NCI-H82 (cell line): ENCODE results near the gene OAT.
"Not testable (repeated sequence)": the region's sequence is repeated elsewhere in the genome, so short reads cannot be mapped to it uniquely, and the experiment has no call there.

Experiments used
- DNase-seq: peaks from one replicate; lab custom pipeline; 2025; lab: John Stamatoyannopoulos, UW

Gene OAT

DNA sequence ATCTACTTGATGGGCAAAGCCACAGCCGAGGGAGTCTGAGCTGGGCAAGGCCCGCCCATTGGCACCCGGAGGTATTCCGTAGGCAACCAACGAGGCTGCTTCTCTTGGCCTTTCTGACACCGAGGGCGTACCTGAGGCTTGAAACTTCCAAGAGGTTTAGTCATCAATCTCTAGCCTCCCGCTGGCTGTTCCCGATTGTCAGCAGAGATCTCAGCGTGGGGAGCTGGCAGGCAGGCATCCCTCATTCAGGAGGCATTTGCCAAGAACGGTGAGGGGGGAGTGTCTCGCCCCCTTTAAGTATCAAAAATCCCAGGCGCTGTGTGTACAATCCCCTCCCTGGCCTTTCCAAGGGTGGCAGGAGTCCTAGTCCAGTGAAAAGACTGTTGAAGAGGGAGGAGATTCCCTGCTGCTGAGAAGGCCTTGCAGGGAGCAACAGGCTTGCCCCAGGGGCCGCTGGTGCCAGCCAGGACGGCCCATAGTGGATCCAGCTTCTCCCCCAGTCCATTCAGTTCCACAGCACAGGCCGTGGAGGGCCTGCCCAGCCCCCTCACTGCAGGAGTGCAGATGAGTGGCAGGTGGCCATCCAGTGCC is 39.7 kb downstream of the OAT start:
- no peak for DNase-seq

DNA sequence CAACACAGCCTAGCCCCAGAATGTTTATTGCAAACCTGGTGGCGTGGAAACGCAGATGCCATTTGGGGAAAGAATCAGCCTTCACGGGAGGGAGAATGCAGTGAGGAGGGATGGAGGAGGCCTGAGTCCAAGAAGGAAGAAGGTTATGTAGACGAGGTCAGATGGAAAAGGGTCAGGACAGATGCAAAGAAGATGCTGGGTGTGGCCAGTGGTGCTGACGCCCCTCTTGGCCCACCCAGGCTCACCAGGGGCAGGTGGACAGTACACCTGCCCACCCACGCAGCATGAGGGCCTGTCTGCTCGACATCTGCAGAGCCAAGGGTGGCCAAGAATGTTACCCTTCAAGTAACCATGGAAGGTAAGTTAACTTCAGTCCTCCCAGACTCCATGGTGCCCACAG is 40.5 kb downstream of the OAT start:
- DNase-seq, result no peak

DNA sequence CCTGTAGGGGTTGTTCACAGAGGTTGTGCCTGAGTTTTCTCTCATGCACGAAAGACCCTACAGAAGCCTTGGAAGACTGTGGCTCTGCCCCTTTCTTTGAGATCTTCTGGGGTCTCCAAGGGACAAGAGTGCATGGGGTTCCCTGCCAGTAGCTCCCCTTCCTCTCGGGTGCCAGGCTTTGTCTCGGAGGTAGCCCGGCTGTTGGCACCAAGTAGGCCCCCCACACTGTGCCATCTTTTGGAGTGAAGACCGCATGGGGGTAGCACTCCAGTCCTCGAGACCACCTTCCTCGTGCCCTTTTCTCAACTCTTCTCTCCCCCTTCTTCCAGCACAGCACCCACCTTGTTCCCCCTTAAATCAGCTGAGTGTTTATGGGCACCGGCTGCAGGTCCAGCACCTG is 41.6 kb downstream of the OAT start:
- DNase-seq, result no peak

DNA sequence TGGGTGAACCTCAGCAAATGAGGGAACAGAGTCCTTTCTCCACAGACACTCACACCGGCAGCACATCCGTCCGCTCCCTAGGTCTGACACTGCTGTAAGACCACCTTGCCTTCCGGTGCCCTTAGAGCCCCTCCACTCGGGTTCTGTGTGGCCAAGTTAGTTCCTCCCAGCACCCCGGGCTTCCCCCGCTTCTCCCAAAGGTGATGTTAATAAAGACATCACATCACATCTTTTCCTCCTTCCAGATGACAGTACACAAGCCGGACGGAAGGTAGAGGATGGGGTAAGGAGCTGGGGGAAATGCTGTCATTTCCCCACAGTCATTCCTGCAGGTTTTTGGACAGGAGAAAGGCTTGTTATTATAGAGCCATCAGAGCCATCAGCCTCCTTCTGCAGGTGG is 42.3 kb downstream of the OAT start:
- no peak for DNase-seq

DNA sequence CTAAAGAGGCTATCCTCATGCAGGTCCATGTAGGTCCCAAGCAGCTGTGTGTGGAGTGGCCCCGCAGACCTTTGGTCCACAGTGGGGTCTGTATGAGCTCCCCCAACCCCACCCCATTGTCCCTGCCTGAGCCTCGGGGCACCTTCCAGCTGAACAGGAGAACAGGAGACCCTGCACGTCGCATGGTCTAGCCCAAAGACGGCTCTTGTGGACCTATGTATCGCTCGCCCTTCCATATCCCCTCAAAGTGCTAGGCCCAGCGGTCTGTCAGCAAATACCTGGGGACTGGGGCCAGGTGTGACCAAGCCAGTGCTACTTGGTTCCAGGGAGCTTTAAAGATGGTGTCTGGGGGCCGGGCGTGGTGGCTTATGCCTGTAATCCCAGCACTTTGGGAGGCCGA is 43.0 kb downstream of the OAT start:
- no peak for DNase-seq

DNA sequence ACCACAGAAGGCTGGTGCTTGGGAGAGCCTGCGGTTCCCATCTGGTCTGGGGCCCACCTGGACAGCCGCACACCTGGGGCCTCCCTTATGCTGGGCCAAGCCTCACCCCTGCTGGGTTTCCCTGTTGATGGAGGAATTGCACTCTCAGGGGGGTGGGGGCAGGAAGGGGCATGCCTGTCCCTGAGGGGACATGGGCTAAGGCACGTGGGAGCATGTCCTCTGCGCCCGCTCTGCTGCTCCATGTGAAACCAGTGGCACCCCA is 43.4 kb downstream of the OAT start:
- DNase-seq, result no peak

DNA sequence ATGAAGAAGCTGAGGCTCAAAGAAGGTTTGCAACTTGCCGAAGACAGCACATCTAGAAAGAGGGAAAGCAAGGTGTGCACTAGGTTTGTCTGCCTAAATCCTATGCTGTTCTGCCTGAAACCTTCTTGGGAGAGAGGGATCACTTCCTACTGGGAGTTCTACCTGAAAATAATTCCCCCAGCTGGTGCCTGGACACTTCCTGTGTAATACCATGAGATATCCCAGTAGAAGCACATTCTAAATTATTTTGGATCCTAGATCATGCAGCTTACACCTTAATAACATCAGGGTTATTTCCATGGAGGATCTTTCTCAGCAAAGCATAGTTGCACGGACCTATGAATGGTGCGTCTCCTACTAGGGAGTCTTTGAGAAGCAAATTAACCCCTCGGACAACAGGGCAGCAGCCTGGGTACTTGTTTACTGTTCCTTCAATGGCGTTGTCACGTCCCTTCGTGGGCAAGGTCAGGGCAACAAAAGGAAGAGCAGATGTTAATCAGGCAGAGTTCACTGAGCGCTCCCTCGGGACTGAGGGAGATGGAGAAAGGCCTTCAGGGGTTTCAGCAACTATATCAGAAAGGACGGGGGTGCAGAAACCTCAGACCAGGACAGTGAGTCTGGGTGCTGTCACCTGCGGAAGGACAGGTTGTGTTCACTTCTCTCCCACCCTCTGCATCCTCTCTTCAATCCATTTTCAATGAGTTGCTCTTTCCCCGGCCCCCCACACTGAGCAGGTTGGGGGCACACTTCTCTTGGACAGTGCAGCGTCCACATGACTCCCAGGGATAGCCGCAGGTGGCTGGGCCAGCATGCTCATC is 44.0 kb downstream of the OAT start:
- no peak for DNase-seq

DNA sequence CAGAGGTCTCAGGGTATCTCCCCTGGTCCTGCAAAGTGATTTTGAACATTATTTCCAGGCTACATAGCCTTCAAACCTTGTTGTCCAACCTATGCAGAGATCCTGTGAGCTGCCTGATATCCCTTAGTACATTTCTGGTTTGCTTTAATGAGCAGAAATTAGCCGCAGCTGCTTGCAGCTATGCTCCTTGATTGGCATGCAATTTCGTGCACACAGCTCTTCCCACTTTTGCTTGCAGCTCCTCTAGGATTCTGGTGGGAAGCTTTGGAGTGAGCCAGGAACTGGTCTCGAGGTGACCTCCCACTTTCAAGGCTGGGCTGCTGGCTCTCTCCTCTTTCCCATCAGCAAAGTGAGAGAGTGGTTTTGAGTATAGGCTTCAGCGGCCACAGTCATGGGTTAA is 45.8 kb downstream of the OAT start:
- DNase-seq, result no peak

DNA sequence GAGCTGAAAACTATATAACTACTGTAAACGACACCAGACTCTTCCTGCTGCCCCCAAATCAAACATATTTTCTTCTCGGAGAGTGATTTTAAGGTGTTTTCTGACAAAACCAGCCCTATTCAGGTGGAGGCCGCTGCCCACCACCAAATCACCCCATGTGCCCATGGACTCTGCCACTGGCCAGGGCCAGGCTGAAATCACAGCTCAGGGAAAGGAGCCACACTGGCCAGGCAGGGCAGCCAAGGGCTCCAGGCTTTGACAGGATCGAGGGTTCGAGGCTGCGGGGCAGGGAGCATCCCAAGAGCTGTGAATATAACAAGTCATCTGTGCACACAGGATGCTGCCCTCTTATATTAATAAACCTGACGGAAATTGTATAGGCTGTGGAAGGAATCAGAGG is 48.3 kb downstream of the OAT start:
- no peak for DNase-seq

DNA sequence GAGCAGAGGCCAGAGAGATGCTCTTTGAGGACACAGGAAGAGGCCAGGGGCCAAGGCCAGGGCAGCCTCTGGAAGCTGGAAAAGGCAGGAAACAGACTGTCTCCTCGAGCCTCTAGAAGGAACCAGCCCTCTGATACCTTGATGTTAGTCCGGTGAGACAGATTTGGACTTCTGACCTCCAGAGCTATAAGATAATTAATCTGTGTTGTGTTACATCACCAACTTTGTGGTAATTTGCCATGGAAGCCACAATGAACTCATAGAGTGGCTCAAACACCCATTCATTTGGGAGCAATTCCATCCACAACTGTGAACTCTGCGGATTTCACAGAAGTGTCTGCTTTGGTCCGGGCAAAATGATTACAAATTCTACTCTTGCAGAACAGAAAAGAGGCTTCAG is 48.7 kb downstream of the OAT start:
- no peak for DNase-seq

DNA sequence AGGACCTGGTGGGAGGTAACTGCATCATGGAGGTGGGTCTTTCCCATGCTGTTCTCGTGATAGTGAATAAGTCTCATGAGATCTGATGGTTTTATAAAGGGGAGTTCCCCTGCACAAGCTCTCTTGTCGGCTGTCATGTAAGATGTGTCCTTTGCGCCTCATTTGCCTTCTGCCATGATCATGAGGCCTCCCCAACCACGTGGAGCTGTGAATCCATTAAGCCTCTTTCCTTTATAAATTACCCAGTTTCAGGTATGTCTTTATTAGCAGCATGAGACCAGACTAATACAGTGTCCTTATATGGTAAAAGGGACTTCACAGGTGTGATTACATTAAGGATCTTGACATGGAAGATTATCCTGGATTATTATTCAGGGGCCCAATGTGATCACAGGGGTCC is 49.2 kb downstream of the OAT start:
- DNase-seq, result not testable (repeated sequence)

DNA sequence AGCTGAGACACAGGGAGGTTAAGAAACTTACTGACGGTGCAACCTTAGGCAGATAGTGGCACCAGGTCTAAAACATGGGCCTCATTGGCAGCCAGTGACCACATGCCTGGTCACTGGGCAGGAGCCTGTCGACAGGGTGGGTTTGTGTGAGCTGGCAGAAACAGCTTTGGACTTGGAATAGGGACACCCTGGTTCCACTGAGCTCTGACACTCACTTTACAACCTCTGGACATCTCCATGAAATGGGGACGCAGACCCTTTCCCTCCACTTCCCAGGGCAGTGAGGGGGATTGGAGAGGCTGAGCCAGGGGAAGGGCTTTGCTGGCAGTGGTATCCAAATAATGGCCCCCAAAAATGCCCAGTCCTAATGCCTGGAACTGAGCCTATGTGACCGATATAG is 49.7 kb downstream of the OAT start:
- no peak for DNase-seq

DNA sequence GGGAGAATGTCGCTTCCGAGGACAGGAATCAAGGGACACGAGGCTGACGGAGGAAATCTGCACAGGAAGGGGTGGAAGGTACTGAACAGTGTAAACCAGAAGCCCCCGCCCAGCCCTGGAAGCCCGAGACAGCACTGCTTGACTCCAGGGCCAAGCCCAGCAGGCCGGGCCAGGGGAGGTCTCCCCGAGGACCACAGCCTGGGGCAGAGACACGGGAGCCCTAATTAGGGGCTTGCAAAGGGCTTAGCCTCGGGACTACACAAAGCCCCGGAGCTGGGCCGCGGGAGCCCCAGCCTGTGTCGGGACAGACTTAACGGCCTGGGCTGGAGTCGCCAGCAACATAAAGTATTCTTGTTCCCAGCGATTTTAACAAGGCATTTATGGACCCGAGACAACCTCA is 50.8 kb downstream of the OAT start:
- no peak for DNase-seq

DNA sequence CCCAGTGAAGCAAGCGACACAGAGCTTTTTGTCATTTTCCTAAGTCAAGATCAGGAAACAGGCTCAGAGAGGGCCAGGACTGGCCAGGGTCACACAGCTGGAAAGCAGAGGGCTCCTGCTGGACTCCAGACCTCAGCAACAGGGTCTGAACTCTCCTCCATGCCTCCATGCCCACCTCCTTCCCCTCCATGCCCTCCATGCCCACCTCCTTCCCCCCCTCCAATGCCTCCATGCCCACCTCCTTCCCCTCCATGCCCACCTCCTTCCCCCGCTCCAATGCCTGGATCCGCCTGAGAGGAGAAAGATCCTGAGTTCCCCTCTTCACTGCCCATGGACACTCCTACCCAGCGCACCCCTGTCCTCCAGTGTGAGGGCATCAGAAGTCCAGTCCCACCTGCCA is 51.3 kb downstream of the OAT start:
- DNase-seq, result no peak

DNA sequence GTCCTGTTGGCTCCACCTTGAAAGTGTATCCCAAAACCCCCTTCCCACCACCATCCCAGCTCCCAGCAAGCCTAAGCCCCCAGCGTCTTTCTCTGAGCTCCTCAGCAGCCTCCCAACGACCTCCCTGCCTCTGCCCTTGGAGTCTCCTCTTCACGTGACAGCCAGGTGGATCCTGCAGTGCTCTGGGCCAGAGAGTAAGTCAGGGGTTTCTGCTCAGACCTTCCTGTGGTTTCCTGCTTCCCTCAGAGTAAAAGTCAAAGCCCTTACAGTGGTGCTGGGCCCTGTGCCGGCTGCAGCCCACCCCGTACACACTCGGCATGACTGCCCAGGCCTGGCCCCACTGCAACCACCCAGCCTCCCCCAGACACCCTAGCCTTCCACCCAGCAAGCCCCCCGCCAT is 51.9 kb downstream of the OAT start:
- DNase-seq, result no peak

DNA sequence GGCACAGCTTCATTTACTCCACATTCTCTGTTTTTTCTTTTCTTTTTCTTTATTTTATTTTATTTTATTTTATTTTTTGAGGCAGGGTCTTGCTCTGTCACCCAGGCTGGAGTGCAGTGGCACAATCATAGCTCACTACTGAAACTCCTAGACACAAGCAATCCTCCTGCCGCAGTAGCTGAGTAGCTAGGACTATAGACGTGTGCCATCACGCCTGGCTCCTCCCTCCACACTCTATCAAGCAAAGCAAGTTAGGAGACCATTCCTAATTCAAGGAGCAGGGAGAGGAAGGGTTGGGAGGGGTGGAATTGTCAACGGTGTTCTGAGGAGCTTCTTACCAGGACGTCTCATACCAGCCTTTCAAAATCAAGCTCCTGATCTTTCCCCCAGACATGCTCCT is 52.4 kb downstream of the OAT start:
- DNase-seq, result no peak

DNA sequence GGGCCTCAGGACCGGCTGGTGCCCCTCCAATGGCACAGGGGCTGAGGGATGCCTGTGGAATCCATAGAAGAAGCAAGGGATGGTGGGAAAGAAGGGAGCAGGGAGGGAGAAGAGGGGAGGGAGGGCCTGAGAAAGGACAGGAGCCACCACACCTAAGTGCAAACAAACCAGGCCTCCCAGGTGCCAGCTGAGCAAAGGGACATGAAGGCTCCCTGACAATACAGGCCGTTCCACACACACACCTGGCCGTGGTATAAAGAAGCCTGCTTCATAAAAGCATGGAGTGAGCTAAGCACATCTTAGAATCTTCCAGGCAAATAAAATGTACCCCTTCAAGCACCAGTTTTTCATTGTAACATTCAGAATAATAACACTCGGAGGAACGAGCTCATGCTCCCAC is 54.0 kb downstream of the OAT start:
- no peak for DNase-seq

DNA sequence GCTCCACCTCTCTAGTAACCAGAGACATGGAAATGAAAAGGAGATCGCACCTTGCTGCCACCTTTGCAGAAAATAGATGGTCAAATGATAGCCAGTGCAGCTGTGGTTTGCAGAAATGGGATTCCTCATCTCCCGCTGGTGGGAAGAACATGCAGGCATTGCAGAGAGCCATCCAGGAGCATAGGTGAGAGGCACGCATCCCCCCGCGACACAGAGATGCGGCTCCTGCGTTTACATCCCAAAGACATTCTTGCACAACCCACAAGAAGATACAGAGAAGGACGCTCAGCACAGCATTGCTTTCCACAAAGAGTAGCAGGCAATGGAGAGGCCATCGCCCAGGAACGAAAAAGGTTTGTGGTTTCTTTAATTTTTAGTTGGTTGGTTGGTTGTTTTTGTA is 56.2 kb downstream of the OAT start:
- no peak for DNase-seq

DNA sequence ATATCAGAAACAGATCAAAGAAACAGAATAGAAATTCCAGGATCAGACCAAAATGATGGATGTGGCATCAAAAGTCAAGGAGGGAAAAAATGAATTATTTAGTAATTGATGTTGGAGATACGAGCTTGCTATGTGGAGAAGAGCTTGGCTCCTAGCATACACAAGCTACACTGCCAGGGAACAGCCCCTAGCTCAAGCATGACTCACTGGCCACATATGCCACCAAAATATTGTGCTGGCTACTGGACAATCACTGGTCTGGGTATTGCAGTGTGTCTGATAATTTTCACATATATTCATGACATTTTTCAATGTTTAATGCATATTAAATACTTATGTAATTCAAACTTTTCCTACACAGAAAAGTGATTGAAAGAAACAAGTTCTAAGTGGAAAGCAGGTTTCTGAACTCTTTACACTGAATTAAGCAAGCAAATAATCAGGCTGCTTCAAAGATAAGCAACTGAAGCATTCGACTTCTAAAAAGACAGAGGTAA is 59.3 kb downstream of the OAT start:
- DNase-seq, result no peak

DNA sequence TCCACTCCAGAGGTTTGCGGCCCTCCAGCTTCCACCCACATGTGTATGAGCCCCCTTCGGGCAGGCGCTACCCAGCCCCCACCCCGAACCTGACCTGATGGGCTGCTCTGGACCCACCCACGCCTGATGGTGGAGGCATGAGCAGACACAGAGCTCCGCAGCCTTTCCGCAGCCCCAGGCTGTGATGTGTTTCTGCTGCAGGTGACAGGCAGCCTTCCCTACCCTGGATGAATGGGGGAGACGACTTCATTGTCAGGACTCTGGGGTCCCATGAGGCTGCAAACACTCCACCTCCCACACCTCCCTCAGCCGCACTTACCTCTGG is 61.2 kb downstream of the OAT start:
- no peak for DNase-seq

DNA sequence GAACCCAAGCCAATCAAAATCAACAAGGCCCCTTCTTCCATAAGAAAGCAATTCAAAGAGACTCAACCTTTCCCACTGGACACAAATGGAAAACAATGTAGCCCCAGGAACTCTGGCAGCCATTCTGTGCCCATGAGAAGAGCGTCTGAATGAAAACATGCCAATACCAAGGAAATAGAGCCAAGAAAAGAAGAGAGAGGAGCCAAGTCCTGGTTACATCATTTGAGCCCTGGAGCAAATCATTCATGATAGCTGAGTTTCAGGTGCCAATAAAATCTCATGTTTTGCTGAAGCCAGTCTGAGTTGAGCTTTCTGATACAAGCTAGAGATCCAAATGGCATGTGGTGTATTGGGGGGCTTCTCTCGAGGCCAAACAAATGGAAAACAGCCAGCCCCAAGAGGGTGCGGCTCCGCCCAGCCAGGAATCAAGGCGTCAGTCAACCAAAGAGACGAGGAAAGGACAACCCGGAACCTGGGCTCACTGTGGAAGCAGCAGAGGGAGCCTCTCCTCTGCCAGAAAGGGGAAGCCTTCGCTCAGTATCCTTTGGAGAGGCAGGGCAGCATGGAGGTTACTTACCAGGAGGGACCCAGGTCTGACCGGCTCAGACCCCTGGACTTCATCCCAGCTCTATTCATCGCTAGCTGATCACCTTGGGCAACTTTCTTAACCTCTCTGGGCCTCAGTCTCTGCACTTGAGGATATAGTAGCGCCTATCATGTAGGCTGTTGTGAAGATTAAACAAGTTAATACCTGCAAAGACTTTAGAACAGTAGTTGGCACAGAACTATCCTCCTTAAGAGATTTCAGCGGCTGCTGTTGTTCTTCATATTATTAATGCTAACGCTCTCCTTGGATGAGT is 61.8 kb downstream of the OAT start:
- no peak for DNase-seq

DNA sequence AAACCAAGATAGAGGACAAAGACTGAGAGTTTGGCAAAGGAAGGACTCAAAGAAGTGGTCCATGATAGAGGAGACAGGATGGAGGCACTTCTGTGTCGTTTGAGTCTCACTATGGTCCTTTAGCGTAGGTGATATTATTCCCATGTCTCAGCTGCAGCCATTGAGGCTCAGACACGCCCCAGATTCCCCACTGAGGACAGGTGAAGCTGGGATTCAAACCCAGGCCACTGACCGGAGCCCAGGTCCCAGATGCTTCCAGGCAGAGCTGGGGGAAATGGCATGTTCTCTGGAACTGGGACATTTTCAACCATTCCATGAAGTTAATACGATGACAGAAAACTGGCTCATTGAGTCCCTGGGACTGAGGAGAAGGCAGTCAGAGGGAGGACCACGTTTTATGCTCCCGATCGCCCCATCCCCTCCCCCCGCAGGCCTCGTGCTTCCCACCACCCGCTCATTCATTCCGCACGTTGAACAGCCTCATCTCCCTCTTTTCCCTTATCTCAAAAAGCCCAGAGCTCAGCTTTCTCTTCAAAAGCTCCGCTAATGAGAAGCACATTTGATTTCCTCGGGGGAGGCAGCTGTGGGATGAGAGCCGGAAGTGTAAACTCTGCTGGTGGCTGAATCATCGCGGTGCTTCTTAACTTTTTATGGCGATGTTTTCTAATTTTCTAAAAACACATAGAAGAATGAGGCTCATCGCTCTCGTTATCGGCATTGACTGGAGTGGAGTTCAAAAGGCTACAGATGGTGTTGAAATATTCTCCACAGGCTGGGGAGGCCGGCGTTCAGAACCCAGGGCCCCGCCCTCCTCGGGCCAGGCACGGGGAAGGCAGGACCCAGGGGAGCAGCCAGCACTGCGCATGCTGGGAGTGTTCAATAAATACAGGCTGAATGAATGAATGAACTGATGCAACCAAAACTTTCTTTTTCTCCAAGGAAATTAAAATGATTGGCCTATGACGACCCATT is 64.0 kb downstream of the OAT start:
- peak; percentile 2 for DNase-seq
